HG03571 (cell line): ENCODE data around the gene CHCHD3.

Source experiments
- ATAC-seq: cut with Tn5 transposase; IDR thresholded peaks from one replicate; pipeline ENCODE4 v1.9.1; 2021; ENCODE audit not compliant: unreplicated experiment

Gene CHCHD3

DNA sequence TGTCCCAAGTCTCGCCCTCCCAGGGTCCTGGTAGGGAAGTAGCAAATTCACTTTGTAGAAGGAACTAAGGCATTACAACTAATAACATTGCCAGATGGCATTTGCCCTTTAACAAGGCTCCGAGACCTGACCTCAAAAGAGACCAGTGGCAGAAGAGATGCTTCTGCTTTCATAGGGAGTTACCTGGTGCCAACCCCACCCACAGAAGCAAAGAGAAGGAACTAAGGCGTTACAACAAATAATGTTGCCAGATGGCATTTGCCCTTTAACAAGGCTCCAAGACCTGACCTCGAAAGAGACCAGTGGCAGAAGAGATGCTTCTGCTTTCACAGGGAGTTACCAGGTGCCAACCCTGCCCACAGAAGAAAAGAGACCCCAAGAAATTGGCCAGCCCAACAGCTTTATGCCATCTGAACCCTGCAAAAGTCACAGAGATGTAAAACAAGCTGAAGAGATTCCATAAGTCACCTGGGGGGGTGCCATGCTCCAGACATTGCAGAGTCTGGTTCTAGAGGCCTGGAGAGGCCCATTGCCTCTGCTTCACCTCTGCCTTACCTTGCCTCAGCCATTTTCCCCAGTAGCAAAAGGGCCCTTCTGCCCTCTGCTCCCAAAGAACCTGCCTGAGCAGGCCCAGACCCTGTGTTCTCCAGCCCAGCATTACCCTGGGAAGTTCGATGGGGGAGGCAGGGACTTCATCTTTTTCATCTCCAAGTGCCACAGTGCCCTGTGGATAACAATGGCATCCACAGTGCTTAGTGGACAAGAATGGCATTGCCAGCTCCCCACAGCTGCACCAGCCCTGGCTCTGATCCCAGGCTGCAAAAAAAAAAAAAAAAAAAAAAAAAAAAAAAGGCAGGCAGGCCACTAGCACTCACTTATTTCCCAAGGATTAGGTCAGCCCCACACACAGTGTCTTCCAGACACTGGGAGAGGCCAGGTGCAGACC is 326.1 kb downstream of the CHCHD3 start:
- ATAC-seq = no peak

GRCh38 chr7:132752431-132752830 is 329.5 kb downstream of the CHCHD3 start:
- ATAC-seq = no peak

DNA sequence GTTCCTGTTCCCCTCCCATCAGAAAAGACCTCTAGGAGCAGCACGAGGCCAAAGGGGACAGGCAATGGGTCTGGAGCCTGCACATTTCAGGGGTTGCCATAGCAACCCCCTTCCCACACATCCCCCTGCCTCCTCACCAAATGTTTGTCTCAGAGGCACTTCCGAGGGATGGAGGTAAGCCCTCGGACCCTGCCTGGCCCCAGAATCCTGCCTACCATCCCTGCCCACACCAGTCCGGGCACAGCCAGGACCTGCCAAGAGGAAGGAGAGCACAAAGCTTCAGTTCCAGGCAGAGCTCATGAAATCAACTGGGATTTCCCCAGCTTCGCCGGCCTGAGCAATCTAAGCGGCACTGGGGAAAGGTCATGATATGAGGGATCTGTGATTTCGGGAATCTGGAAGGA is 330.6 kb downstream of the CHCHD3 start:
- ATAC-seq = no peak

GRCh38 chr7:132750530-132751217 is 331.2 kb downstream of the CHCHD3 start:
- no peak for ATAC-seq

GRCh38 chr7:132750096-132750495 is 331.8 kb downstream of the CHCHD3 start:
- ATAC-seq = no peak

DNA sequence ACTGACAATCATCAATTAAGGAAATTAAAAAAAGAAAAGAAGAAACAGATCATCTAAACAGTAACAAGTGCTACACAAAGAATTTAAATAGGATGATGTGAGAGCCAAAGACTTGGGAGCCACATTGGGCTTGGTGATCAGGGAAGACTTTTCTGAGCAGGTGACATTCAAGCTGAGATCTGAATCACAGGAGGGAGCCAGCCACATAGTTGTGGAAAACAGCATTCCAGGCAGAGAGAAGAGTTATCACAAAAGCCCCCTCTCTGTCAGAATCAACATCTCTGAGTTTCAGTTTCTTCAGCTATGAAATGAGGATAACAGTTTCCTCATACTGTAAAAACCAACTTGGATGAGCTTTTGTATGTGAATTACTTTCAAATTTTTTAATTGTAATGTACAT is 336.4 kb downstream of the CHCHD3 start:
- ATAC-seq = no peak

- no peak for ATAC-seq
Measured at GRCh38 chr7:132743974-132744373, 337.9 kb downstream of the CHCHD3 start.

DNA sequence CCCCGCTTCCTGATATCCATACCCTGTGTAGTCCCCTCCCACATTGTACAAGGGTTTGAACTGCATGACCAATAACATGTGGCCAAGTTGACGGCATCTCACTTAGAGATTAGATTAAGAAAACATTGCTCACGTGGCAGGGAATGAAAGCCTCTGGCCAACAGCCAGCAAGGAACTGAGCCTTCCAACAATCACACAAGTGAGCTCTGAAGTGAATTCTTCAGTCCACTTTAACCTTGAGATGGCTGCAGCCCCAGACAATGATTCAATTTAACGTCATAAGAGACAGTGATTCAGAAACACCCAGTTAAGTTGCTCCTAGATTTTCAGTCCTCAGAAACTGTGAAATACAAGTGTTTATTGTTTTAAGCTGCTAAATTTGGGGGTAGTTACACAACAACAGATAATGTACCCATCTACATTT is 339.7 kb downstream of the CHCHD3 start:
- ATAC-seq = no peak

DNA sequence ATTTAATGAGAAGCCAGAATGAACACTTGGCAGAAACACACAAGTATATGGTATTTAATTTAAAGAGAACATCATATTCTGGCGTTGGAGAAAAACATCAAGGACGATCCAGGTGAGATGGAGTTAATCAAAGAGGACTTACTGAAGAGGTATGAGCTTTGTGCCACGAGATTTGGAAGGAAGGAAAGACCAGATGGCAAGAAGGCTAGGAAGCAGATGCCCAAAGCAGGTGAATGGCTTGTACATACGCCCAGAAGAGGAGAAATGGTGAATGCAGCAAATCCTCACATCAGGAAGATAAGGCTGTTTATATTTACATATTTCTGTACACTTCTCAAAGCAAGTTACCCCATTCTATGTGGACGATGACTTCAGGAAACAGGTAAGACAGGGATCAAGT is 341.7 kb downstream of the CHCHD3 start:
- ATAC-seq = no peak

DNA sequence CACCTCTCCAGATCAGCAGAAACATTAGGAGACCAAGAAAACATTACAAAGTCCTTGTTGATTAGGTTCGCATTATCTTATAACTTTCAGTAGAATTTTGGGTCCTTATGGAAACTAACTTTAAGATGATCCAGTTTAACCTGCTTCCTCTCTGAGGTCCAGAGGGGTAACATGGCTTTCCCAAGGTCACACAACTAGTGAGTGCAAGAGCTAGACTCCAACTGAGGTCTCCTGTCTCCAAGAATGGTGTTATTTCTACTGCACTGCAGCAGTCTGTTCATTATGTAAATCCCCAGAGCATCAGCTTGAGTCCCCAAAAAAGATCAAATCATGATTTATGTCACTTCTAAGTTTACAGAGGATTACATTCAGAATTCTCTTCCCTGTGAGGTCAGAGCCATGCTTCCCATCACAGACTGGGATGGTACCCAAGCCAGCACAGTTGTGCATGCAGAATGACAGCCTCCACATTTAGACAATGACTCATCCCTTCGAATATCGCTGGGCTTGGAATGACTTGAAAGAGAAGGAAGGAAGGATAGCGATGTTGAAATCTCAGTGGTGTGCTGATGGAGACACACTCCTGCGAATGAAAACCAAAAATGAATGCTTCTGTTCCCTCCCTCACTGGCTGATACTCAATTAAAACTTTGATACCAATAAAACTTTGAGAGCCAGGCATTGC is 342.5 kb downstream of the CHCHD3 start:
- ATAC-seq = no peak

DNA sequence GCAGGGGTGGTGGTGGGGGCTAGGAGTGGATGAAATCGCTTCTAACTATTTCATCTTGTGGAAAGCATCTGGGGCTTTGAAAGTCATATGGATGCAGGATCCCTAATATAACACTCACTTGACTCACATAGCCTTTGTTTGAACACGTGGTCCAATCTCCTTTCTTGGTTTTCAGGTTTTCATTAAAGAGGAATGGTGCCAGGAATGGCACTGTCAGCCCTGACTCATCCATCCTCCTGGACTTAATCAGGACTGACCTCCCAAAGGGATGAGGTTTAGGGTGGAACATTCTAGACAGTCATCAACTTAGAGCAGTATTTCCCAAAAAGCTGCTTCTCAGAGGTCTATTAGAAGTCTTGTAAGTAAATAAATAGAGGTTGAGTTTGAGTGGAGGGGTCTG is 343.6 kb downstream of the CHCHD3 start:
- ATAC-seq = no peak

DNA sequence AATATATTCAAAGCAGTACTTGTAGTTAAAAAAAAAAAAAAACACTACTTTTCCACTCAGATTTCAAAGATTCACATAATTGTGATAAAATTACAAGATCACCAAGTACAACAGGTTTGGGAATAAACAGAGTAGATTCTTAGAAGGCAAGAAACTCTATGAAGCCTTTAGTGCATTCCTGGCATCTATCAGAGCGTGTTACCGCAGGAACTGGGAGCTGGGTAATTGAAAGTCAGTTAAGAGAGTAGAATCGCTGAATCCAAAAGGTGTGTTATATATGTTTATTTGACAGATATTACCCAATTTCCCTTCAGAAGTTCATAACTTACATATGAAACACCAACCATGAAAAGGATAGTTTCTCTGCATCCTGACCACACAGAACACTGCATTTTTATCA is 346.4 kb downstream of the CHCHD3 start:
- no peak for ATAC-seq
